CD4-positive, alpha-beta T cell treated with Interferon alpha-2 for 1 hour (primary cell): ENCODE results near the gene ACTL8.

Experiments
- DNase-seq, 2 donors: peaks; one replicate each; pipeline ENCODE4 v3.0.0-alpha.2; 2020 to 2022

ACTL8 gene

GRCh38 chr1:17810668-17811067, 55.5 kb downstream of the ACTL8 start:
- no peak for DNase-seq

DNA sequence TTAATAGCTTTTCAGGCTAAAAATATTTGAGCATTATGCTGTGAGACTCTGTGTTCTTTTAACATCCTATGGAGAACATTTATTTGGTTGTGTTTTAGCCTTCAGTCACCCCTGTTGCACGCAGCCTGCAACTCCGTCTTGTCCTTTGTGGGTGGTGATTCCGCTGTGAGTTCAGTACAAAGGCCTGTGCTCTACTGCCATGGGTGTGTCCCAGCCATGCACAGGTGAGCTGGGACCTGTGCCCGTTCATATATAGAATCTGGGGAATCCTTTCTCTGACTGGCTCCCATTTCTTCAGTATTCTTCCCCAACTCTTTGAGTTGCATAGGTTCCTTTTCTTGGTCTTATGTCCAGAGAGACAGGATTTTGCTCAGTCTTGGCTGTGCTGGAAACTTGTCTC, 61.4 kb downstream of the ACTL8 start:
- DNase-seq: no peak

DNA sequence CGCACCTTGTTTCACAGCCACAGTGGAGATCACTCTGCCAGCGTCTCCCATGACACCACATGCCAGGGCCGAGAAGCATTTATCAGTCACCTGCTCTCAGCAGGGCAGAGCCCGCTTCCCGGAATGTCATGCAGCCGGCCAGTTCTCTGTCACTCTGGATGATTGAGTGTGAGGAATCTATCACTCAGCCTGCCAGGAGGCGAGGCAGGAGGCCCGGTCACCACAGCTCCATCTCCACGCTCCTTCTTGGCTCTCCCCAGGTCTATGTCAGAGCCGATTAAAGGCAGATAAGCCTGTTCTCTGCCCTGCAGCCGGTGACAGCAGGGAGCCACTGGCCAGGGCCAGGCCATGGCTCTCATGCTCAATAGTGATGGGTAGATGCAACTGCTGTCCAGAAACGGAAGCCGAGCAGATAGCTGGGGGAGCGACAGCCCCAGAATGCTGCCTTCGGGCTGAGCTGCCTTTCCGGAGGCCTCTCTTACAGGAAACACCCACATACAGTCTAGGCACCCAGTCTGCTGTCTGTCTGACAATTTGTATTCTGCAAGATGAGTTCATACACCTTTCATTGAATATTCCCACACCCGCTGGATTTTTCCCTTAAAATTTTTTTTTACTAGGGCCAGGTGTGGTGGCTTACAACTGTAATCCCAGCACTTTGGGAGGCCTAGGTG, 64.1 kb downstream of the ACTL8 start:
- DNase-seq: no peak

- no peak for DNase-seq
These were observed 65.1 kb downstream of the ACTL8 start for GRCh38 chr1:17820198-17820597.

- no peak for DNase-seq
These were observed 67.8 kb downstream of the ACTL8 start for GRCh38 chr1:17822741-17823426.

GRCh38 chr1:17825273-17826164, 70.4 kb downstream of the ACTL8 start:
- no peak for DNase-seq

DNA sequence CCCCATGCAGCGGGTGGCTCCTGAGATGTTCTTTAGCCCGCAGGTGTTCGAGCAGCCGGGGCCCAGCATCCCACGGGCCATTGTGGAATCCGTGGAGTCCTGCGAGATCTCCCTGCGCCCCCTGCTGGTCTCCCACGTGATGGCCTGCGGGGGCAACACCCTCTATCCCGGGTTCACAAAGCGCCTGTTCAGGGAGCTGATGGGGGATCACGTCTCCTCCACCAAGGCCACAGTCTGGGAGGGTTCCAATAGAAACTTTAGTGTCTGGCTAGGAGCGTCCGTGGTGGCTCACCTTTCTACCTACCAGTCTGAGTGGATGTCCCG, 71.0 kb downstream of the ACTL8 start:
- DNase-seq: peak in 1 of 2 donors; percentile 5

DNA sequence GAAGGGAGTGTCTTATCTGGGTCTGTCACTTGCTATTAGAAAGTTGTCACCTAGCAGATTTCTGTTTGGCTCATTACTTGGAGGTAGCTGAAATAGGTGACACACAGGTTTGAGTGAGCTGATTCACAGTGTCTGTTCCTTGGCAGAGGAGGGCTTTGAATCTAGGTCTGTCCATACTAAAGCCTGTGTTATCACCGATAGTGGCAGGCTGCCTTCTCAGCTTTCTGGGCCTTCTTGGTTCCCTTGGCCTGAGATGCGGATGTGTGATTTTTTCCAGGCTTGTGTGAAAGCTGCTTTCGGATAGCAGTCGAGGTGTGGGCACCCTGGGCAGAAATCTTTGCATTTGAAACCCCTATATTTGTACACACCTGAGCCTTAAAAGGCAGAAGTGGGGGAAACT, 73.9 kb downstream of the ACTL8 start:
- no peak for DNase-seq

DNA sequence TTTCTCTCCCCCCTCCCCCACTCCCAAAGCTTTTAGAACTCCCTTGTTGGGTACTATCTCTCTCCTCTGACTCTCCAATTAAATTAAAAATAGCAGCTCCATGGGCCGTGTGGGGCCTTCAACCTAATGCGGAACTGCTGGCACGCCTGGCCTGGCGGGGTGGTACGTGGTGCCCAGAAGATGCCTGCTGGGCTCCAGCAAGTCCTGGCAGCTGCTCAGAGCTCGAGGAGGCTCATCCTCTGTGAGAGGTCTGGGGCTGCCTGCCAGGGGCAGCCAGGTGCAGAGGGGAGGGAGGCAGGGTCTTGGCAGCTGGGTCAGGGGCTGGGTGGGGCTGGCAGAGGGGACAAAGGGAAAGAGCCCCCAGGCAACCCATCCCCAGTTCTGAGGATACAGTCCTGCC, 74.4 kb downstream of the ACTL8 start:
- no peak for DNase-seq

DNA sequence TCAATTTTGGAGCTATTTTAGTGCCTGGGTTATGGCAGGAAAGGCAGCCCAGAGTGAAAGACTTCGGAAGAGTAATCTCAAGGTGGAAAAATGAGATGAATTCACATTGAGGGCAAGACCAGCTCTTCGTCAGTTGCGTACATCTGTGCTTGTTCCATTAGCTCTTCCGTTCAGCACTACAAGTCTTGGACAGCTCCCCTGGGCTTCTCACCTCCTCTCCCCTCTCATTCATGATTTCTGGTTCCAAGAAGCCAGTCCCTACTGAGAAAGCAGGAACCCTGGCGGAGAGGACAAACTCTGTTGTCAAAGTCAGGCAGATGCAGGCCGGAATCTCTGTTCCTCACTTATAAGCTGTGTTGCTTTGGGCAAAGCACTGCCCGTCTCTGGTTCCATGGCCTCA, 76.5 kb downstream of the ACTL8 start:
- DNase-seq: no peak

- DNase-seq: no peak
These were observed 78.7 kb downstream of the ACTL8 start for GRCh38 chr1:17833661-17834501.

DNA sequence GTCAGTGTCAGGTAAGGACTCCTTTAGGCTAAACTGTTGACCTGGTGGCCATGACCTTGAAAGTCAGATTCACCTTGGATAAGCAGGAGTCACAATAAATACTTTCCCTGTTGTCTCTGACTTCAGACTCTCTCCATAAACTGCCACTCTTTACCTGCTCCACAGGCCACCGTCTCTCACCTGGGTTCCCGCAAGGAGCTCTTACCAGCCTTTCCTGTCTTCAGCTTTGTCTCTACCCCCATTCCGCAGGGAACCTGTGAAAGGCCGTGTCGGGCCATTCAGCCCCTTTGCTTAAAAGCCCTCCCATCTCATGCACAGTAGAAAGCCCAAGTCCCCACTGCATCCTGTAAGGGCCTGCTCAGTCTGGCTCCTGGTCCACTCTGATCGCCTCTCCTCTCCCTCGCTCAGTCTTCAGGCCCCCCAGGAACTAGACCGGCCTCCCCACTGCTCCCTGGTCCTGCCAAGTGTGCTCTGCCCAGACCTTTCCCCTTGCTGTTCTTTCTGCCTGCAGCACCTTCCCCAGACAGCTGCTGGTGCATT, 79.5 kb downstream of the ACTL8 start:
- DNase-seq: no peak

- no peak for DNase-seq
These were observed 82.3 kb downstream of the ACTL8 start for GRCh38 chr1:17837233-17838030.

GRCh38 chr1:17839641-17840196, 84.6 kb downstream of the ACTL8 start:
- no peak for DNase-seq

GRCh38 chr1:17841944-17842343, 86.8 kb downstream of the ACTL8 start:
- no peak for DNase-seq

DNA sequence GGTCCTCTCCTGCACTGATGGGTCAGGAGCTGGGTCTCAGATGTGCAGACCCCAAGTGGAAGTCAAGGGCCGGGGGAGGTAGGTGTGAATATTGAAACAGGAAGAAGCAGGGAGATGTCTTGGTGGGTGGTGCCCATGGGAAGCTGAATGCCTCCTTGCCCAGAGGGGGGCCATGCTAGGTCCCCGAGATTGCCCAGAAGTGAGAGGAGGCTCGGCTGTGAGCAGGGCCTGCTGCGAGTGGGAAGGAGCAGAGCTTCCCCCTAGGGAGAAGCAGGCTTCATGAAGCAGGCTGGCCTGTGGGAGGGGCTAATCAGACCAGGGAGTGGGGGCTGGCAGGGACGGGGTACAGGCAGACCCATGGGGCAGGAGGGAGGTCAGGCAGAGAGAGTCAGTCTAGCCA, 87.6 kb downstream of the ACTL8 start:
- no peak for DNase-seq

- DNase-seq: no peak
These were observed 89.2 kb downstream of the ACTL8 start for GRCh38 chr1:17844185-17844826.

GRCh38 chr1:17845583-17845982, 90.5 kb downstream of the ACTL8 start:
- DNase-seq: no peak

- no peak for DNase-seq
These were observed 91.2 kb downstream of the ACTL8 start for GRCh38 chr1:17846341-17846740.

DNA sequence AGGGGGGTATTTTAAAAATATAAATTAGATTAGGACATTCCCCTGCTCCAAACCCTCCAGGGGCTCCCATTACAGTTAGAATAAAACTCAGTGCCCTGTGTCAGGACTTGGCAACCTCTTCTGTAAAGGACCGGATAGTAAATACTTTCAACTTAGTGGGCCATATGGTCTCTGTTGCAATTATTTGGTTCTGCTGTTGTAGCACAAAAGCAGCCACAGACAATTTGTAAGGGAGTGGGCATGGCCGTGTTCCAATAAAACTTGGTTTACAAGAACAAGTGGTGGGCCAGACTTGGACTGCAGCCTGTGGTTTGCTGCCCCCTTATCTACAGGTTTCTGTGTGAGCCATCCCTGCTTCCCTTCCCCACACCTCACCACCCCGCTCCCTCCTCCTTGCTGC, 92.0 kb downstream of the ACTL8 start:
- DNase-seq: no peak

GRCh38 chr1:17849216-17849615, 94.1 kb downstream of the ACTL8 start:
- no peak for DNase-seq
